OCI-LY3 (cell line): Measurements from ENCODE around the gene EFCAB6.

ENCODE experiments used
- EZH2phosphoT487 ChIP-seq: fragments of 200-600 bp; shearing (Covaris generic); IDR thresholded peaks from 2 replicates; pipeline ENCODE4 v1.6.1; 2018; ENCODE audit warnings: antibody characterized with exemption, mixed run types, low read depth
- TF ChIP-seq, protein P1 (sequence below): fragments of 200-600, 300-600 bp; sonication (generic); IDR thresholded peaks from 2 replicates; pipeline ENCODE4 v1.5.1; 2014; ENCODE audit warnings: antibody characterized with exemption, low read length, low read depth

DNA sequence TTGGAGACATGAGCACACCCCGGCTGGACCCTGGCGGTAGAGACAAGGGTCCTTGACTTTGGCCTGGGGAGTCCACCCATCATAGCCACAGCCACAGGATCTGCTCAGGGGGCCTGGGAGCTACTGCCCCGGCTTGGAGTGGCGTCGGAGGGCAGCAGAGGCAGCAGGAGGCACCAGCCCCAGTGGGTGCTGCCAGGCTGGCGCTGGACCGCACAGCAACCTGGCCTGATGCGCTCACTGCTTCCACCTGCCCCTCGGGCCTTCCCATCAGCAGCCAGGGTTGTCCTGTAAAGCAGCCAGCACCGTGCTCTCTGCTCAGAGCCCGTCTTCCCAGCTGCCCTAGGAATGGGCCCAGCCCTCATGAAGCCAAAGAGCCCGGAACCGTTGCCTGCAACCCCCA is 28.3 kb upstream of the EFCAB6 start:
- TF ChIP-seq, protein P1, sequence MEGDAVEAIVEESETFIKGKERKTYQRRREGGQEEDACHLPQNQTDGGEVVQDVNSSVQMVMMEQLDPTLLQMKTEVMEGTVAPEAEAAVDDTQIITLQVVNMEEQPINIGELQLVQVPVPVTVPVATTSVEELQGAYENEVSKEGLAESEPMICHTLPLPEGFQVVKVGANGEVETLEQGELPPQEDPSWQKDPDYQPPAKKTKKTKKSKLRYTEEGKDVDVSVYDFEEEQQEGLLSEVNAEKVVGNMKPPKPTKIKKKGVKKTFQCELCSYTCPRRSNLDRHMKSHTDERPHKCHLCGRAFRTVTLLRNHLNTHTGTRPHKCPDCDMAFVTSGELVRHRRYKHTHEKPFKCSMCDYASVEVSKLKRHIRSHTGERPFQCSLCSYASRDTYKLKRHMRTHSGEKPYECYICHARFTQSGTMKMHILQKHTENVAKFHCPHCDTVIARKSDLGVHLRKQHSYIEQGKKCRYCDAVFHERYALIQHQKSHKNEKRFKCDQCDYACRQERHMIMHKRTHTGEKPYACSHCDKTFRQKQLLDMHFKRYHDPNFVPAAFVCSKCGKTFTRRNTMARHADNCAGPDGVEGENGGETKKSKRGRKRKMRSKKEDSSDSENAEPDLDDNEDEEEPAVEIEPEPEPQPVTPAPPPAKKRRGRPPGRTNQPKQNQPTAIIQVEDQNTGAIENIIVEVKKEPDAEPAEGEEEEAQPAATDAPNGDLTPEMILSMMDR, result no peak
- no peak for TF ChIP-seq EZH2phosphoT487
